NCI-H2196 (cell line): ENCODE measurements around the gene MOSPD3.

Source experiments
- DNase-seq: peaks from one replicate; lab custom pipeline; 2025; ENCODE audit not compliant: unreplicated experiment; lab: John Stamatoyannopoulos, UW

MOSPD3 gene

GRCh38 chr7:100621554-100621953 lies 9.2 kb downstream of the MOSPD3 start:
- no peak for DNase-seq

DNA sequence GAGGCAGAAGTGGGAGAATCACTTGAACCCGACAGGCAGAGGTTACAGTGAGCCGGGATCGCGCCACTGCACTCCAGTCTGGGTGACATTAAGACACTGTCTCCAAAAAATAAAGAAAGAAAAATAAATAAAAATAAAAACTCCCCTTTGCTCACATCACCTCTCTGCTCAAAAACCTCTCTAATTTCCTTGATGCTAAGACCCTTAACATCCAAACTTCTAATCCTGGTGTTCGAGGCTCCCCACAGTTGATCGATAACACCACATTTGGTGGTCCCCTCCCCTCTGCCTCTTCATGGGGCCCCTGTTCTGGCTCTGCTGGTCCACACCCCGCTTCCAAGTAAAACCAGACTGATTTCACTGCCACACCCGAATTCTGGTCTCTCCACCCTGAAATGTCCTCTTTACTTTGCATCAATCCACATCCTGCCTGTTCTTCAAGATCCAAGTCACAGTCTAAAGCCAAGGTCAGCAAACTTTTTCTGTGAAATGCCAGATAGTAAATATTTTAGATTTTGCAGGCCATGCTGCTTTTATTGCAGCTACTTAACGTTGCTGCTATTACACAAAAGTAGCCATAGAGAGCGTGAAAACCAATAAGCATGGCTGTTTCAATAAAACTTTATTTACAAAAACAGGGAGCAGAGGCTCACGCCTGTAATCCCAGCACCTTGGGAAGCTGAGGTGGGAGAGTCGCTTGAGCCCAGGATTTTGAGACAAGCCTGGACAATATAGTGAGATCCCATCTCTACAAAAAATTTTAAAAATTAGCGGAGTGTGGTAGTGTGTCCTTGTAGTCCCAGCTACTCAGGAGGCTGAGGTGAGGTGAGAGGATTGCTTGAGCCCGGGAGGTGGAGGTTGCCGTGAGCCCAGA lies 11.8 kb downstream of the MOSPD3 start:
- no peak for DNase-seq

DNA sequence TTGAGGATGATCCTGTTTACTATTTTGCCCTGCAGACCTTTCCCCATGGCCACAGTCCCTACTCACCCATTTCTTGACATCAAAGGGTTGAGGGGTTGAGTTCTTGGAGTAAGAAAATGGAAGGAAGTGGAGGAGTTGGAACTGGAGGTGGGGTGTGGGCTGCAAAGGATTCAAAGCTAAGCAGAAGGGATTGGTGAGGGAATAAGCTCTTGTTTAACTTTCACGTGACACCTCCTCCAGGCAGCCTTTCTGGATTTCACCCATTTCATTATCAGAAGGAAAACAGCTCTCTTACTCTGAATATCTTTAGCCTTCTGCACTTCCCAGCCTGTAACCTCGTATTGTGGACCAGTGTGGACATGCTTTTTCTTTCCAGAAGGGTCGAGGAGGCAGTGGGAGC lies 13.7 kb downstream of the MOSPD3 start:
- DNase-seq = no peak

- peak; percentile 78 for DNase-seq
These were observed 14.3 kb downstream of the MOSPD3 start for GRCh38 chr7:100626530-100627237.

GRCh38 chr7:100627238-100627549 lies 14.9 kb downstream of the MOSPD3 start:
- no peak for DNase-seq

DNA sequence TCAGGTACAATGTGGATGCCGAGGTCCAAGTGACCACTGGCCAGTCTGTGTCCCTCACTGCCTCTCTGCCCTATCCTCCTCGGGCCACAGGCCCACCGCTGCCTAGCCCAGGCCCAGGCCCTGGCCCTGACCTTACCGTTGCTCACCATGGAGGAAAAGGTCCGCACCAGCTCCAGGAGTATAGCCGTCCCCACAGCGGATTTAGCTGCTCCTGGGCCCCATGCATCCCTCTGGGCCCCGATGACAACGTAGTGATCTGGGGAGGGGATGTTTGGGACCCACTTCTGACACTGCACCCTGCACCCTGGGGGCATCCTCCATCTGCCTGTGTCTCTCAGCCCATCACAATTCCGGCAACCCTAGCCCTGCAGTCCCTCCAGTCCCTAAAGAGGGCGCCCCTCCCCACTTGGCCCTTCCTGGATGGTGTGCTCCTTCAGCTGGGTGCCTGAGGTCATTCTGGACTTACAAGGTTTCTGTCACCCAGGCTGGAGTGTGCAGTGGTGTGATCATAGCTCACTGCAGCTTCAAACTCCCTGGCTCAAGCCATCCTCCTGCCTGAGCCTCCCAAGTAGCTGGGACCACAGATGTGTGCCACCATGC lies 16.9 kb downstream of the MOSPD3 start:
- DNase-seq = peak; percentile 40

GRCh38 chr7:100630066-100630465 lies 17.7 kb downstream of the MOSPD3 start:
- DNase-seq = no peak

DNA sequence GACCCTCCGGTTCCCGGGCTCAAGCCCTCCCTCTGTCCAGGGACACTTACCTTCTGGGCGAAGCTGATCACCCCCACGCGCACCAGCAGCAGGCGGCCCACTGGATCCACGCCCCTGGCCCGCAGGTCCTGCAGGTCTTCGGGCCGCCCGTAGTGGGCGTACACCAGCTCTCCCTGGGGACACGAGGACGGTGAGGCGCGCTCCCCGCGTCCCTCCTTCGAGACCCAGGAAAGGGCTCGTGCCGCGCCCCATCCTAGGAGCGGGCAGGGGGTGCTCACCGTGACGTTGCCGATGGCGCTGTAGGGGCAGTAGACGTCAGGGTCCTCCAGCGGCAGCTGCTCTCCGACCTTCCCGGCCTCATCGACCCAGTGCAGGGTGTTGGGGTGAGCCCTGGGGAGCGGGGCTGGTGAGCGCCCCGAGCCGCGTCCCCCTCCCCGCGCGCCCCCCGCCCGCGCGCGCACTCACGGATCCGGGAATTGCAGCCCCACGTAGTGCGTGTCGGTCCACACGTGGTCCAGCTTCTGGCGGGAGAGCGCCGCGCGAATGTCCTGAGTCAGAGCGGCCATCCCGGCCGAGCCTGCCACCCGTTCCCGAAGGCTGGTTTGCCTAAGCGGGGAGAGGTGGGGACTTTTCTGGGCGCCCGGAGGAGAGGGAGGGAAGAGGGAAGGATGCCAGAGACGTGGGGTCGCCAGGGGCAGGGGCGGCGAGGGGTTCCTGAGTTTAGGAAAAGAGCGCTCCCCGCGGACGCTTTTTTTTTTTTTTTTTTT lies 20.8 kb downstream of the MOSPD3 start:
- peak; percentile 45 for DNase-seq

GRCh38 chr7:100639995-100640516 lies 27.7 kb downstream of the MOSPD3 start:
- no peak for DNase-seq

GRCh38 chr7:100640517-100641440 lies 28.4 kb downstream of the MOSPD3 start:
- no peak for DNase-seq

DNA sequence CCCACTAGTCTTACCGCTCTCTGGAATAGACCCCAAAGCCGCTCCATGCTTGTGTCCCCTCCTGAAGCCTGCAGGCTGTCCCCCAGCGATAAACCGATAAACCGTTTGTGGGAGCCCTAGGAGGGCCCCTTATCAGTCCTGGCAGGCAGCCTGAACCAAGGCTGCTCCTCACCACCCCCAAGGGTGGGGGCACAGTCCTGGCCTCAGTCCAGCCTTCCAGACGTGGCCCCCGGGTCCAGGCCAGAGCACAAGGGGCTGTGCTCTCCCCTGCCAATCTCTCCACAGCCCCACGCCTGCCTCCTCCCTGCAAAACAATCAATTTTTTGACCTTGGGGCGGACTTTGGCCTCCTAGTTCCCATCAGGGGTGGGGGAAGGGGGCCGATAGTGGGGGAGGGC lies 29.1 kb downstream of the MOSPD3 start, which contains the start of gene TFR2:
Gene TFR2, minus strand, starts transcription at position 90 of the 397 bp plus-strand sequence. Its CDS starts 43 bp downstream, at position 47.
- DNase-seq = no peak

GRCh38 chr7:100641860-100642533 lies 29.7 kb downstream of the MOSPD3 start:
- no peak for DNase-seq

DNA sequence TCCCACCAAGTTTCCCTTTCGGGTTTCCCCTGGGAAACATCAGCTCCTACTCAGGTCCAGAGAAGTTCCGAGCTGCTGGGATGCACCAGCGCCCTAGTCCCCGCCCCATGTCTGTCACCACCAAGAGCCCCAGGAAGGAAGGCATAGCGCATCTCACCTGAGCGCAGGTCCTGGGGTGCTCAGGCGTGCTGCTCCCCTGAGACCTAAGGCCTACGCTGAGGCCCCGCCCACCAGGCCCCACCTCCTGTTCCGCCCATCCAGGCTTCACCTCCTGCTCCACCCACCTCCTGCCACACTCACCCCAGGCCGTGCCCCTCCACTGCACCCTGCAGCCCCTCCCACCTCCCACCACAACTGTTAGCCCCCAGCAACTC lies 30.2 kb downstream of the MOSPD3 start:
- DNase-seq = no peak

- DNase-seq = no peak
These were observed 37.7 kb downstream of the MOSPD3 start for GRCh38 chr7:100649826-100650565.

GRCh38 chr7:100654908-100655831 lies 42.8 kb downstream of the MOSPD3 start:
- DNase-seq = no peak

DNA sequence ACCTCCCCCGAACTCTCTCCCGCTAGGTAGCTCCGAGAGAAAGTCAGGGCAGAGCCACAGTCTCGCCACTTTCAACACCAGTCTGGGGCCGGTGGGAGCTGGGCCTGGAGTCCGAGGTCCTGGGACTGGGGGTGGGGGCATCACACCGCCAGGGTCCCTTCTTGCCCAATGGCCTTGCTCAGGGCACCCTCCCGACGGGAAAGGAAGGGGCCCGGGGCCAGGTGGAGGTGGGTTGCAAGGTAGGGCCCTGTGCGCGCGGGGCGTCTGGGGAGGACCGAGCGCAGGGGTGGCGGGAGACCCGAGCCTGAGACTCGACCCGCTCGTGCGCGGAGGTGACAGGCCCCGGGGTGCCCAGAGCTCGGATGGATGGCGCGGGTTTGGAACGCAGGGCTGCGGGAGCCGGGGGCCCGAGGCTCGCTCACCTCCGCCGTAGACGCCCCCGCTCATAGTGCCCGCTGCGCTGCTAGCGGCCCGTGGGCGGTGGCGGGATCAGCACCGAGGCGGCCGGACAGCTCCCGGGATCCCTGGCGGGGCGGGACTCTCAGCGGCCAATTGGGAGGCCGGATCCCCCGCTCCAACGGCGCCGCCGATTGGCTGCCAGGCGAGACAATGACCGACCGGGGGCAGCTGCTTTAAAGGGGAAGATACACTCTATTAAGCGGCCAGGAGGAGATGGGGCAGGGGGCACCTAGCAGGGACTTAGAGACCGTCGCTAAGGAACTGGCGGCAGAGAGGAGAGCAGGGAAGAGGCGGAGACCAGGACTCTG lies 43.8 kb downstream of the MOSPD3 start, which contains the start of gene ACTL6B:
Gene ACTL6B, minus strand, starts transcription at position 541 of the 767 bp plus-strand sequence. Its CDS starts 94 bp downstream, at position 447.
- DNase-seq = peak; percentile 89
